ENCODE results near the gene GMNC.
"Not testable (repeated sequence)": the region's sequence is repeated elsewhere in the genome, so short reads cannot be mapped to it uniquely, and the experiment has no call there.

GMNC gene

DNA sequence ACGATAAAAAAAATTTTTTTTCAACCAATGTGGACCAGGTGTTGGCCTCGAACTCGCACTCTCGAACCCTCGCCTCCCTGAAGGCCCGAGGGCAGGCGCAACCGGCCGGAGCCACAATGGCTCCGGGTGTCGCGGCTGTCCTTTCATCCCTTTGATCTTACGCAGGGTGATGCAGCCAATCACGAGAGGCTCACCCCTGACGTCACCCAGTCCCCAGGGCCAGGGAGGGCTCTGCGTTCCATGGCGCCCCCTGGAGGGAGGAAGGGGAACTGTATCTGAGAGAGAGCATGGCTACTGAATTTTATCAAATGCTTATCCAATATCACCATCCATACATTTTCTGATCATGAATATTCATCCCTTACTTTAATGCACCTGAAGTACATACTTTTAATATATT lies 15.4 kb upstream of the GMNC start:
- peak; percentile 42 for TF ChIP-seq CTCF (IDR thresholded peaks at IDR 0.05; ENCODE audit: low read length)
- no peak for TF ChIP-seq EZH2 (optimal IDR thresholded peaks at IDR 0.05; ENCODE audit: low read depth, low read length)
- no peak for TF ChIP-seq EZH2phosphoT487 (IDR thresholded peaks at IDR 0.05; ENCODE audit: low read length)
- H3K4me3 ChIP-seq (ENCODE audit: low read length) = no peak overlapping the region
- H3K9me3 ChIP-seq (replicated peaks; ENCODE audit: insufficient read depth, low read length) = no peaks in the 10 kb centered on the region
- H2AFZ ChIP-seq (ENCODE audit: low read length) = no peak overlapping the region
- H3K9me2 ChIP-seq (replicated peaks; ENCODE audit: insufficient read depth, low read length) = no peaks in the 10 kb centered on the region
- no peaks in the 10 kb centered on the region for H4K20me1 ChIP-seq (ENCODE audit: insufficient read depth, low read length)
- H3K4me2 ChIP-seq (ENCODE audit: low read depth, low read length) = no peak overlapping the region
- no peaks in the 10 kb centered on the region for H3K36me3 ChIP-seq (replicated peaks; ENCODE audit: insufficient read depth, low read length)
- DNase-seq = no peak
- H3K4me1 ChIP-seq (ENCODE audit: low read length) = no peaks in the 10 kb centered on the region
- no peaks in the 10 kb centered on the region for H3K79me2 ChIP-seq (ENCODE audit: low read length)
- no peaks in the 10 kb centered on the region for H3F3A ChIP-seq (ENCODE audit: insufficient read depth, low read length)
- H3K27ac ChIP-seq (ENCODE audit: low read length) = no peak overlapping the region
- no peak overlapping the region for H3K9ac ChIP-seq (ENCODE audit: low read length)
- H3K27me3 ChIP-seq (replicated peaks; ENCODE audit: insufficient read depth, low read length) = no peaks in the 10 kb centered on the region

- DNase-seq; H3K9ac ChIP-seq (ENCODE audit: low read length); H3K27ac ChIP-seq (ENCODE audit: low read length); H4K20me1 ChIP-seq (ENCODE audit: insufficient read depth, low read length); H3K4me2 ChIP-seq (ENCODE audit: low read depth, low read length); H3K4me3 ChIP-seq (ENCODE audit: low read length); H3K4me1 ChIP-seq (ENCODE audit: low read length); H3K9me2 ChIP-seq (replicated peaks; ENCODE audit: insufficient read depth, low read length); H3K36me3 ChIP-seq (replicated peaks; ENCODE audit: insufficient read depth, low read length); H3K9me3 ChIP-seq (replicated peaks; ENCODE audit: insufficient read depth, low read length); H3K79me2 ChIP-seq (ENCODE audit: low read length); H2AFZ ChIP-seq (ENCODE audit: low read length); H3F3A ChIP-seq (ENCODE audit: insufficient read depth, low read length); H3K27me3 ChIP-seq (replicated peaks; ENCODE audit: insufficient read depth, low read length): not testable (repeated sequence)
These were observed 13.9 kb upstream of the GMNC start for GRCh38 chr3:190876433-190876832.

- H3K9ac ChIP-seq (ENCODE audit: low read length) = not testable (repeated sequence)
These were observed 12.6 kb upstream of the GMNC start for GRCh38 chr3:190875061-190875460.

GRCh38 chr3:190870127-190870526 lies 7.6 kb upstream of the GMNC start:
- no peaks in the 10 kb centered on the region for H3F3A ChIP-seq (ENCODE audit: insufficient read depth, low read length)
- DNase-seq = no peak

More at GRCh38 chr3:190875061-190875460, 12.6 kb upstream of the GMNC start:
- H3K27me3 ChIP-seq (replicated peaks; ENCODE audit: insufficient read depth, low read length); H3K4me3 ChIP-seq (ENCODE audit: low read length); H4K20me1 ChIP-seq (ENCODE audit: insufficient read depth, low read length); H3K79me2 ChIP-seq (ENCODE audit: low read length); H3K4me2 ChIP-seq (ENCODE audit: low read depth, low read length); H2AFZ ChIP-seq (ENCODE audit: low read length); H3K9me2 ChIP-seq (replicated peaks; ENCODE audit: insufficient read depth, low read length); DNase-seq; H3K36me3 ChIP-seq (replicated peaks; ENCODE audit: insufficient read depth, low read length); H3K4me1 ChIP-seq (ENCODE audit: low read length); H3K9me3 ChIP-seq (replicated peaks; ENCODE audit: insufficient read depth, low read length); H3F3A ChIP-seq (ENCODE audit: insufficient read depth, low read length); H3K27ac ChIP-seq (ENCODE audit: low read length): not testable (repeated sequence)

More at GRCh38 chr3:190870127-190870526, 7.6 kb upstream of the GMNC start:
- no peaks in the 10 kb centered on the region for H3K9me3 ChIP-seq (replicated peaks; ENCODE audit: insufficient read depth, low read length)
- H3K9me2 ChIP-seq (replicated peaks; ENCODE audit: insufficient read depth, low read length) = no peaks in the 10 kb centered on the region
- TF ChIP-seq EZH2phosphoT487 (IDR thresholded peaks at IDR 0.05; ENCODE audit: low read length) (no peak), EZH2 (optimal IDR thresholded peaks at IDR 0.05; ENCODE audit: low read depth, low read length) (no peak), CTCF (IDR thresholded peaks at IDR 0.05; ENCODE audit: low read length) (no peak)
- no peaks in the 10 kb centered on the region for H3K36me3 ChIP-seq (replicated peaks; ENCODE audit: insufficient read depth, low read length)
- no peak overlapping the region for H3K27ac ChIP-seq (ENCODE audit: low read length)
- no peak overlapping the region for H3K4me2 ChIP-seq (ENCODE audit: low read depth, low read length)
- no peak overlapping the region for H3K4me3 ChIP-seq (ENCODE audit: low read length)
- no peak overlapping the region for H2AFZ ChIP-seq (ENCODE audit: low read length)
- H4K20me1 ChIP-seq (ENCODE audit: insufficient read depth, low read length) = no peaks in the 10 kb centered on the region
- no peaks in the 10 kb centered on the region for H3K4me1 ChIP-seq (ENCODE audit: low read length)
- H3K79me2 ChIP-seq (ENCODE audit: low read length) = no peaks in the 10 kb centered on the region
- no peaks in the 10 kb centered on the region for H3K27me3 ChIP-seq (replicated peaks; ENCODE audit: insufficient read depth, low read length)
- no peak overlapping the region for H3K9ac ChIP-seq (ENCODE audit: low read length)

All from MM.1S (cell line).